ENCODE results near the gene EIPR1.

DNA sequence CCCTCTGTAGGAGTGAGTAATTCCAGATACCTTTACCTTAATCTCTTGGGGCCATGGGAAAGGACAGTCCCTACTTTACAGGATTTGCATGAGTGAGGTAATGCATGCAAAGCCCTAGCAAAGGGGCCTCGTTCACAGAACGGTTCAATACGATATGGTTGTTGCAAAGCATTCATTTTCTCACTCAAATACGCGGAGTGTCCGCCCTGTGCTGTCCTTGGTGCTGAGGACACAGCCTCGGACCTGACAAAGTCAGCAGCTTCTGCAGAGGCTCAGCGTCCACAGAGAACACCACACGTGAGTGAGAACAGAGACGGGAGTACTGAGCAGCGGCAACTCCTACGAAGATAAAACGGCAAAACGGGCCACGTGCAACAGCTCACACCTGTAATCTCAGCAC lies 125.7 kb downstream of the EIPR1 start:
- TF ChIP-seq, protein P1, sequence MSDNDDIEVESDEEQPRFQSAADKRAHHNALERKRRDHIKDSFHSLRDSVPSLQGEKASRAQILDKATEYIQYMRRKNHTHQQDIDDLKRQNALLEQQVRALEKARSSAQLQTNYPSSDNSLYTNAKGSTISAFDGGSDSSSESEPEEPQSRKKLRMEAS (IDR thresholded peaks at IDR 0.05; ENCODE audit: insufficient read depth, insufficient read length) = no peak
- TF ChIP-seq CTCF (IDR thresholded peaks at IDR 0.05; ENCODE audit: extremely low read depth in 1 of 2, insufficient read depth in 1 of 2, low read depth in 1 of 2, low read length in 2 of 2) = no peak
- TF ChIP-seq FOS (IDR thresholded peaks at IDR 0.05; ENCODE audit: borderline replicate concordance, insufficient read depth, low read length) = no peak
- no peak for TF ChIP-seq POLR2A (IDR thresholded peaks at IDR 0.05; ENCODE audit: low read depth, low read length)
- no peak for TF ChIP-seq JUN (IDR thresholded peaks at IDR 0.05; ENCODE audit: borderline replicate concordance, insufficient read depth, insufficient read length, low read depth)
